HL-60/S4 treated with phorbol 12-myristate 13-acetate at 8.2 ng/mL for 4 days and 3 days (cell line): ENCODE data around the gene TARBP2.

Experiments
- in situ Hi-C: fragments of 300-500 bp; cut with MboI; formaldehyde crosslinking; loops from 2 replicates; pipeline ENCODE4 v1.15.0; 2022; ENCODE audit warnings: low sequenced_read_pairs

TARBP2 gene

DNA sequence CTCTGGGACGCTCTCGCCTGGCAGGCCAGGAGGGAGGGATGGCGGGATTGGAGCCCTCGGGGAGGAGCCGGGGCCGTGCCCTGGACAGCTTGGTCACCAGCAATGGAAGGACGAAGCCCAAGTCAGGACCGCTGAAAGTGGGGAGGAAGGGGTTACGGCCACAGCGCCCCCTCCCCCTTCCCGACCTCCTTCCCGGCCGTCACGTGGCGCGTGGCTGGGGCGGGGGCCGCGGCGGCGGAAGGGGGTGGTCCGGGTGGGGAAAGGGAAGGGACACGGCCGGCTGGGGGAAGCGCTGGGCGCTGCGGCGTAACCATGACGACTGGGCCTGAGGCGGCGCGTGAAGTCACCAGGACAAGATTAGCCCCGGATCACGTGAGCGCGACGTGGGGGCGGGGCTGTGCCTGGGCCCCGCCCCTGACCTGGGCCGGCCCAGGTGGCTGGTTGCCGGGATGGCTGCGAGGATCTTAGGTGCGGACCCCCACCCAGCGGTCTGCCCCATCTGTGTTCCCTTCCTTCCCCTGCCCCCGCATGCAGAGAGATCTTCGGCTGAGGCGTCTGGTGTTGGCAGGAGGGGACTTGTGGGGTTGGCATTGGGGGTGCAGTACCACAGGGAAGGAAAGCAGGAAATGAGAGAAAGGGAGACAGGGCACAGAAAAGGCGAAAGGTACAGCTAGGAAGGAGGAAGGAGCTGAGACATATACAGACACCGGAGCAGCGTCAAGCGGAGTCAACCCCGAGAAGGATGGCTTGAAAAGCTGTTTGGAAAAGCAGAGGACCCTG lies 8.1 kb upstream of the TARBP2 start:
- in situ Hi-C loops, result no loop called here

DNA sequence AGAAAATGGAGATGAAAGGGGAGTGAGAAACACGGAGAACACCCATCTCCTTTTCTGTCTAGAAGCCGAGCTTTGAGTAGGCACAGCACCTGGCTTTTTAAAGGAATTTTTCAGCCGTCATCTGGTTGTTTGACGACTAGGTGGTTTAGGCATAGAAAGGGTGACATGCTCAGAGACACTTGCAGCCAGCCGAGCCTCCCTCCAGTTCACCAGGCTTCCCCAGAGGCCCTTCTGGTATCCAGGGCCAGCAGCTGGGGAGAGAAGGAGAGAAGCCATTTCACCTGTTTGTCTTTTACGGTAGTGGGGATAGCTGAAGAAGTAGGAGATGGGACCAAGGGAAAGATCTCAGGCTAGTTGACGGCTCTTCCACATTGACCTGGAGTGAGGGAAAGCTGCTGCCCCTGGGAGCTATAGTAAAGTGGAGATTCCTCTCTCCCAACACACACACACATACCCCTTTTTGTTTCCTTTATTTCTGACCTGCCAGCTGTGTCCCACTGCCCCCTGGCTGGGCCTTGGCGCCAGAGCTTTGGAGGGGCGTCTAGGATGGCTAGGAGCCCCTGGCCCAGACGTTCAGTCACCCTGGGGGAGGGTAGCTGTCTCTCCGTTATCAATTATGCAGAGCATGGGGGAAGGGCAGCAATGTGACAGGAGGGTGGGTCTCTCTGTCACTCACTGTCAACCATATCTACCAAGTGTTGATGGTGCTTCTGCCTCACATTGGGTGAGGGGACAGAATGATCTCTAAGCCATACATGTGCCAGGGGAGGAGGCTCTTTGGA lies 7.3 kb upstream of the TARBP2 start:
- in situ Hi-C loops, result no loop called here

DNA sequence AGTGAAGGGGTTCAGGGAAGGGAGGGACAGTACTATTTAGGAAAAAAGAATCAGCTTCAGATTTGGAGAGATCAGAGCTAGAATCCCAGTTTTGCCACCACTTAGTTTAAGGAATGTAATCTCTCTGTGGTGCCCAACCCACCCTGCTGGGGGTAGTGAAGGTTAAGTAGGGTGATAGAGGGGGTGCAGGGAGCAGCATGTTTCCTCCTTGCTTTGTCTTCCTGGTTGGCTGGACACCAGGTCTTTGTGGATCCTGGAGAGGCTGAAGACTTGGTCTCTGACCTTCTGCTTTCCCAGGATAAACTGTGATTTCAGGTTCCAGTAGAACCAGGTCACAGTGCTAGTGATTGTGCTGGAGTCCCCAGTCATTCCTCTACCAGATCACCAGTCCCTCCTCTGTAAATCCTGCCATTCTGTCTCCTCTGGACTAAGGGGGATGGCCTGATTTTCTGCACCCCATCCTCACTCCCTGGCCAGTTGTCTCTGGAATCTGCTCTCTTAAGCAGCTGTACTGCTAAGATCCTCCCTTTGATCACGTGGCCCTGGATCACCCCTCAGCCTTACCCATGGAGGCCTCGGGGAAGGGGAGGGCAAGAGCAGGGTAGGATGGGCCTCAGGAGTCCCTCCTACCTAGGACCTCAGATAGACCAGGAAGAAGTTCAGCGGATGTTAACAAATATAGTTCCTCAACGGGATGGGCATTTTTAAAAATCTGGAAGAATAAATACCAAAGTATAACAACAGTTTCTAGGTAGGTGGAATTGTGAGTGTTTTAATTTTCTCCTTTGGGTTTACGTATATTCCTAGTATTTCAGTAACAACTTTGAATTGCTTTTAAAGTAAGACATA lies 5.0 kb upstream of the TARBP2 start:
- in situ Hi-C loops, result no loop called here

DNA sequence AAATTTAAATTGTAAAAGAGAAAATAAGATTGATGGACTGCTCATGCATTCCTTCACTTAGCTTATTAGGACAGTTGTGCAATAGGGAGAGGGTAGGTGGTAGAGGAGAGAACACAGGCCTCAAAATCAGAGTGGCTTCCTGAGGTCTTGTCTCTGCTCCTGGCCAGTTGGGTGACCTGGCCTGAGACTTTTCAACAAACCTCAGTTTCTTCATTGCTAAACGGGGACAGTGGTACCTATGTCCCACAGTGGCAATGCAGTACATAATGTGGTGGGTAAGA lies 4.4 kb upstream of the TARBP2 start:
- in situ Hi-C loops, result no loop called here

DNA sequence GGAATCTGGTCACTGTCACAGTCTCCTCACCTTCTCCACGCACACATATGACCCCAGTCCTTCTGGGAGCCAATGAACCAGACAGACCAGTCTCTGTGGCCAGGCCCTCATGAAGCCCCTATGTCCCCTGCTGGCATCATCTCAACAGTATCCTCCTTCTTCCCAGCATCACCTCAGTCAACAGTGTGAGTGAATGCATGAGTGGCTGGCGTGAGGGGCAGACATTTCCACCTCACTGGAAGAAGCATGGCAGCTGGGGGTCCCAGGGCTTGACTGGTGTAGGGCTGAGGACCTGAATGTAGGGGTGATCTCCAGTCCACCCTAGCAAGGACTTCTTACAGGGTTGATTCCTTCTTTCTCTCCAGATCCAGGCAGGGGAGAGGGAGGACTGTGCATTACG lies 3.6 kb upstream of the TARBP2 start:
- in situ Hi-C loops, result no loop called here

DNA sequence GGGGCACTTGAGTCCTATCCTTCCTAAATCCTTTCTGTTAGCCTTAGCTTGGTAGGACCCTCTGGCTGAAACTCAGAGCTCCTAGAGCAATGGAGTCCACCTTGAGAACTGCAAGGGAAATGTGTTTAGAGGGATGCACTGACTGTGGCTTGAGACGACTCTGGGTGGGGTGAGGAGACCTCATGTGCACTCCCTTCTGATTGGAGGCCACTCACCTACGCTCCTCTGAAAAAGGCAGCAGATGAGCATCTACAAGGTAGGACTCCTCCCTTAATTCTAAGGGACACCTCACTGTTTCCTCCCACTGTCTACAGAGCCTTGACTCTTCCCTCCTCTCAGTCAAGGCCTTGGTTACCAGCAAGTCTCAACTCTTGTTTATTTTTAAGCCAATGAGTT lies 2.9 kb upstream of the TARBP2 start:
- in situ Hi-C loops, result no loop called here

DNA sequence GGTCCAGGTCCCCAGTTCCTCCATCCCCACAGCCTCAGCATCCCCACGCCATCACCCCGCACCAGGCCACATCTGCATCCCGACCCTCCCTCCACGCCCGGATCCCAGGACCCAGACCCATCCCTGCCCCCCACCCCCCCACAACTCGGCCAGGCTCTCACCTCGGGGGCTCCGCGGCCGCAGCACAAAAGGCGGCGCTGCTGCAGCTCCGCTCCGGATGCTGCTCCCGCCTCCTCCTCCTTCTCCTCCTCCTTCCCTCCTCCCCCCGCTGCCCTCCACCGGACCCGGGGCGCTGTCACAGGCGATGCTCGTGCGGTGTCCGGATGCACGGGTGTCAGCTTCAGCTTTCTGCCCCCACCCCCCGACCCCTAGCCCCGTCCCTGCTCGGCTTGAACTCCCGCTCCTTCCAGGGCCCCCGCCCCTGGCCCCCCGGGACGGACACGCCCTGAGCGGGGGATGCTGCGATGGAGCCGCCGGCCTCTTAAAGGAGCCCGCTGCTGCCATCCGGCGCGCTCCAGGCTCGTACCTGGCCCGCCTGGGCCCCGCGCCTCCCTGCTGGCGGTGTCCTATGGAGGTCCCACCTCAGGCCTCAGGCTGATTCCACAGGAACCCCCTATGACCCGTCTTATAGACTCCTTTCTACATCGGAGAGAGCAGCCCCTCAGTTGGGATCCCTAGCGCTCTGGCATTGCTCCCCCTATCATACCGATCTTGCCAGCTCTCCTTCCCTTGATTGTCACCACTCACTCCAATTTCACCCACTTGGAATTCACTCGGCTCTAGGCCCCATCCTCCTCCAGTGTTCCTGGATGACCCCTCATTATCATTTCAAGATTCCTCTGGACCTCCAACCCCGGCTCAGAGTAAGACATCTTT lies 1.6 kb upstream of the TARBP2 start, which contains the start of gene MAP3K12:
MAP3K12 (minus strand) TSS at position 193 of the 876 bp plus-strand sequence. CDS start 12,067 bp downstream, outside the sequence.
- in situ Hi-C loops, result no loop called here

DNA sequence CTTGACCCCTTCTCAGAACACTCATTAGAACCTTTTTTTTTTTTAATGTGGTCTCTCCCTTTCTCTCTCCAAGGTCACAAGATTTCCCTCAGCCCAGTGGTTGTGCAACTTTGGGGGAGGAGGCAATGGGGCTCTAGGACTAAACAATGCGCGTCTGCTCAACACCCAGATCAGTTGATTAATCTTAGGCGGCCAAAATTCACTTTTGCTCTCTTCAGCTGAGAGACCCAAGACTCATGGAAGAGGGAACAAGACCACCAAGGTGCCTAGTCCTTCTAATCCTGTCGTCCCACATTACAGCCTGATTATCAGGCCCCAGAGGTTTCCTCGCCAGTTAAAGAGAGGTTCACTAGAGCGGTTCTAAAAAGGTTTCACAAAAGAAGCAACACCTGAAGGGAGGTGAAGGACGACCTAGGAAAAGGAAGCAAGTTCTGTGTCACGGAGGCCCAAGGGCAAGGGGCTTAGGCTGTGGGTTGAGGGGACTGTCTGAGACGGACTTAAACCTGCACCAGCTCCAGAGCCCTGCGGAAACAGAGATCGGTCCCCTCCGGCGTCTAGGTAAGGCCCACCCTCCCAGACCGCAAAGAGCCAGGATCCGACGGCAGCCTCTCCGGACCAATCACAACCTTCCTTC lies 824 bp upstream of the TARBP2 start:
- in situ Hi-C loops, result no loop called here

DNA sequence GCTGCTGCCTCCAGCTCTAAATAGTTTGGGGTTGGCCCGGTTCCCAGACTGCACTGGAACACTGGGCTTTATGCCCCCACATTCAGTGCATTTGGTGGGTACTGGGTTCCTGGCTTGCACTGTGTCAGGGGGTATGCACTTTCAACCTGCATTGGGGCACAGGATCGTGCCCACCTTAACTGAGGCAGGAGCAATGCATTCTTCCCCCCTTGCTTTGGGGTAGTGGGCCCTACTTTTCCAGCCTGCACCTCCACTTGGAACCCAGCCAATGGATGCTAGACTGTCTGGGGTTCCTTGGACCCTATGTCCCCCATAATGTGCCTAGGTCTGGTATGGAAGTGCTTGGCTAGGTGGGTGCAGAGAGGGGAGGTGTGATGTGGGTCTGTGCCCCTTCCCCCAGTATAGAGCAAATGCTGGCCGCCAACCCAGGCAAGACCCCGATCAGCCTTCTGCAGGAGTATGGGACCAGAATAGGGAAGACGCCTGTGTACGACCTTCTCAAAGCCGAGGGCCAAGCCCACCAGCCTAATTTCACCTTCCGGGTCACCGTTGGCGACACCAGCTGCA lies 615 bp downstream of the TARBP2 start:
- in situ Hi-C loops, result no loop called here

DNA sequence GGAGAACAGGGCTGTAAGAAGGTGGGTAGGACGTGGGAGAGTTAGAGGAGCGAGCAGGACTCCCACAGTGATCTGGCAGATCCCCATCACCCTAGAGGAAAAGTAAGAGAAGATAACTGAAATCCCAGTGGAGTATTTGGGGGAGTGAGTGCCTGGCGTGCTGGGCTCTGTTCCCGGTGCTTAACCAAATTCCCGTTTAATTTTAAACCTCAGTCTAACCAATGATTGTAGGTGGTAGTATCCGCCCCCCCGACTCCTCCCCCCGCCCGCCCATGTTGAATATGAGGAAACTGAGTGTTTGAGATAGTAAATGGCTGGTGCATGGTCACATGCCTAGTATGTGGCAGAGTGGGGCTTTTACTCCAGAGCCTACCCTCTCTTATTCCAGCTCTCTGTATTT lies 1.2 kb downstream of the TARBP2 start:
- in situ Hi-C loops, result no loop called here

DNA sequence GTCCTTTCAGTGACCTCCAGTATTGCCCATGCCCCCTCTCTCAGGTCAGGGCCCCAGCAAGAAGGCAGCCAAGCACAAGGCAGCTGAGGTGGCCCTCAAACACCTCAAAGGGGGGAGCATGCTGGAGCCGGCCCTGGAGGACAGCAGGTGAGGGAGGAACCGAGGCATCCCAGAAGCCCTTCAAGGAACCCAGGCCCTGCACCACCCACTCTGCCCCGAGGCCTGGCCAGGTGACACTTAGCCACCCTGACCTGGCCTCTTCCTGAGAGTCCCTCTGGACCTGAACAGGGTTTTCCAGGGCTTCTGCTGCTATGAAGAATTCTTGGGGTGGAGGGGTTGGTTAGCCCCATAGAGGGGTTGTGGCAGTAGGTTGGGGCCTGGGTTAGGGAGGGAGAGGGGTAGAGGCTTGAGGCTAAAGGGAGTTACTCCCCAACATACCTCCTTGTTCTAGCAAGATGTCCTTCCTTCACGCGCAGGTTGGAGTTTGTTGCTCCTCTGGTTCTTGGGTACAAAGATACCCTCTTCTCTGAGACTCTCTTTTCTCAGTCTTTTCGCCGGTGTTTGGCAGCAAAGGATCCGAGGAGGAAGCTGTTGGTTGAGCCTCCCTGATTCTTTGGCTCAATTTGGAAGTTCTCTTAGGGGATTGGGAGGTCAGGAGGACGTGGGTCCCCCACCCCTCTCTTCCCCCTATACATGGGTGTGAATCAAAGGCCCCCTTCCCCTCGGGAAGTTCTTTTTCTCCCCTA lies 2.1 kb downstream of the TARBP2 start:
- in situ Hi-C loops, result no loop called here

DNA sequence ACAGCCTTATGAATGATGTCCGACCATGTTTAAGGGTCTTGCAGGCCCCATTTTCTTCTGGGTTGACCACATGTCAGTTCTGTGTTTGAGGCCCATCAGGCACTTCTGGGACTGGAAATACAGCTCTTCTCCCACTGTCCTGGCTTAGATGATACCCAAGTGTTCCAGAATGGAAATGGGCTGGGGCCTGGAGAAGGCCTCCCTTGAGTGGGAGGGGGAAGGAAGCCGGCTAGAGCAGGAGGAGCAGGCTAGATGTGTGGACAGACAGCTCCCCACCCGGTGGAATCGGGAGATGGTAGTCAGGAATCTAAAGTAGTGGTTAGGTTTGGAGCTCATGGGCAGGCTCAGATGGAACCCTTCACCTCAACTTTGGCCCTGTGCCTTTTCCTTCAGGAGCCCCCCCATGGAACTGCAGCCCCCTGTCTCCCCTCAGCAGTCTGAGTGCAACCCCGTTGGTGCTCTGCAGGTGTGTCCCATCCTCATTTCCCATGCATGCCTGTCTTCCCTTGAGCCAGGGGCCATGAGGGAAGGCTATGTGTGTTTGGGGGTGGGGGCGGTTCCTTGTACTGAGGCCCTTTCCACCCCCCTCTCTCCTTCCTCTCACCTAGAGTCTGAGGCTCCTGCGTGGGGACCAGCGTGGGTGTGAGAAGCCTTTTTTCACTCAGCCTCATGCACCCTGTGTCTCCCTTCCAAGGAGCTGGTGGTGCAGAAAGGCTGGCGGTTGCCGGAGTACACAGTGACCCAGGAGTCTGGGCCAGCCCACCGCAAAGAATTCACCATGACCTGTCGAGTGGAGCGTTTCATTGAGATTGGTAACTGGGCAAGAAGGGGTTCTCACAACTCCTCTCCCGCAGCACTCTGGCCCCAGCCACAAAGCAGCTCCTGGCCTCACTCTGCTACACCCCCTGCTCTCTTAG lies 3.2 kb downstream of the TARBP2 start:
- in situ Hi-C loops, result no loop called here

DNA sequence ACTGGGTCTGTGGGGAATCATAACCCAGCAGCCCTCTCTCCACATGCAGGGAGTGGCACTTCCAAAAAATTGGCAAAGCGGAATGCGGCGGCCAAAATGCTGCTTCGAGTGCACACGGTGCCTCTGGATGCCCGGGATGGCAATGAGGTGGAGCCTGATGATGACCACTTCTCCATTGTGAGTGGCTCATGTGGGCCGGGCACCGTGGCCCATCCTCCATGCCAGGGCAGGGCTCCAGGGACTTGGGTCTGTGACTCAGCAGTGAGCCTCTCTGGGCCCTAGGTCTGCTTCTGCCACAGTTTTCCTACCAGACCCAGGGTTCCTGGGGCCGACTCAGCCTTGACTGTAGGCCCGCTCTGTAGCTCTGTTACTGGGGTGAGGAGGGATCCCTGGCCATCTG lies 4.0 kb downstream of the TARBP2 start:
- in situ Hi-C loops, result no loop called here

DNA sequence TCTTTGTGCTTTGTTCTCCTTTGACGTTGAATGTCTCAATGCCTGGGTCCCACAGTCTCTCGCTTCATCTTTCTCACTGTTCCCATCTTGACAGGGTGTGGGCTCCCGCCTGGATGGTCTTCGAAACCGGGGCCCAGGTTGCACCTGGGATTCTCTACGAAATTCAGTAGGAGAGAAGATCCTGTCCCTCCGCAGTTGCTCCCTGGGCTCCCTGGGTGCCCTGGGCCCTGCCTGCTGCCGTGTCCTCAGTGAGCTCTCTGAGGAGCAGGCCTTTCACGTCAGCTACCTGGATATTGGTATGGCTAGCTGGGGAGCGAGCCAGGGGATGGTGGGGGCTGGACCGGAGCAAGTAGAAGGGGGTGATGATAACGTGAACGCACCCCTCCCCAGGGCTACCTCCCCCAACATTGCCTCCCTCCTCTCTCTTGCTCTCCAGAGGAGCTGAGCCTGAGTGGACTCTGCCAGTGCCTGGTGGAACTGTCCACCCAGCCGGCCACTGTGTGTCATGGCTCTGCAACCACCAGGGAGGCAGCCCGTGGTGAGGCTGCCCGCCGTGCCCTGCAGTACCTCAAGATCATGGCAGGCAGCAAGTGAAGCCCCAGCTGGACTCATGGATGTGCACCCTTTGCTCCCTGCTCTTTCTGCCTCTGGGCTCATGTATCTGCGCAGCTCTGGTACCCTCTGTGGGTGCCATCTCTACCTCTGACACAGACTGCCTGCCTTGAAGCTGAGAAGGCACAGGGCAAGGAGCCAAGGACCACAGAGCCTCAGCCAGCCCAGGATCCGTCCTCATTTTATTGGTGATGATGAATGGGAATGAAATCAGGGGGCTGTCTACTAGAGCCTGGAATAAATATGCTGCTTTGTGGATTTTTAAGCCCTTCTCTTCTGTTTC lies 4.7 kb downstream of the TARBP2 start:
- in situ Hi-C loops, result no loop called here

DNA sequence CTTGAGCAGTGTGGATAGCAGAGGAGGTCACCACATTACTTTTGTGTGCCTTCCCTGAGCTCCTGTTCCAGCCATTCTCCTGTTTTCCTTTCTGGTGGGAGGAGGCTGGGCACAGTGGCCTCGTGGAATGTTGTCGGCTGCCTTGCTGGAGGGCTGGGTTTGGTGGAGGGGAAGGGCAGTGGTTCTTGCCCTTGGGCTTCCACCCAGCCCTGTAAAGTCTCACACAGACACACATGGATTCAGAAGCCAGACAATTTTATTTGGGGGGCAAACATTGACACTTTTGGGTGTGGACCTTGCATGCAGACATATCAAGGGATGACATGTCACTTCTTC lies 5.3 kb downstream of the TARBP2 start:
- in situ Hi-C loops, result no loop called here

DNA sequence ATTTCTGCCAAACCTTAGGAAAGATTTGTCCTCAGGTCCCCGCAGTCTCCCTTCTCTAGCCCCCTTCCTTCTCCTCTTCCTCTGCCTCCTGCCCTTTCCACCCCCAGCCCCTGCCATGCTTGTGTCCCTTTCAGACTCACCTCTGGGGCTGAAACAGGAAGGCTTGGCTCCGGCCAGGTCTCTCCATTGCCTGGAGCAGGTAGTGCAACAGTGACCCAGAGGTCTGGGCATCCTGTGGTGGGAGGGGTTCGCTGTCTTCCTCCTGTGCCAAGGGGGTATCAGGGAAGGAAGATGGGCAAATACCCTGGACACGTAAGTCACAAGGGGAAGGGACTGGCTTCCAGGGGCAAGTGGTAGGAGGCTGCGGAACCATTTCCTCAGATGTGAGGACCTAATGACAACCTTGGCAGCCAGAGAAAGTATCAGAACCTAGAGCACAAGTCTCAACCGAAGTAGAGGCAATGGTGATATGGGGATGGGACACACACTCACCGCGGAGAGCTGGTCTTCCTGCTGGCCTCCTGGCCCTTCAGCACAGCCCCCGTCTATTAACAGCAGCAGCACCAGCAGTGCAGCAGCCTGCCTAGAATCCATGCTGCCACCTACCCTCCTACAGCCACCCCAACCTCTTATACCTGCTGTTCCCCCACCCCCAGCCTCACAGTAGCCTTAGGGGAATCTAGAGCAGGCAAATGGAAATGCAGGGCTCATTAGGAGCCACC lies 6.0 kb downstream of the TARBP2 start, which contains the start of gene NPFF:
NPFF (minus strand) TSS at position 604 of the 722 bp plus-strand sequence; CDS start at position 594, 10 bp downstream.
- in situ Hi-C loops, result no loop called here

DNA sequence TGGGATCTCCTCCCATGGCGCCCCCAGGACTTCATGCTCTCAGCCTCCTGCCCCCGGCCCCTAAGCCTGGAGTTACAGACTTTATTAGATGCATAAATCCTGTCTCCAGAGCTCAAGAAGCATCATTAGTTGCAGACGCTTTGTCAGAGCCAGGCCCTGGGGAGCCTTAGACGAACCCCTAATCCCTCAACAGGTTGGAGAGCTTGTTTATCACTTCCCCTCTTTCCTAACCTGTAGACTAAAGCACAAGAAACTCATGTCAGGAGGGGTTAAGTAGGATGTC lies 6.5 kb downstream of the TARBP2 start:
- in situ Hi-C loops, result no loop called here
